HT1080 (cell line): ENCODE results near the gene CRYGN. TPM values are rescaled to one million over a fixed set of nuclear protein-coding genes. Genes with fewer than 3 reads are reported as not detected.

ENCODE experiments used
- DNase-seq: peaks from one replicate; pipeline ENCODE4 v3.0.0-alpha.2; 2015; ENCODE audit warnings: low read depth
- total RNA-seq: library from RNA; depleted of rRNA; stranded (reverse); fragments of >200 nt; shearing (Covaris generic); gene quantifications from 2 replicates; pipeline ENCODE4 v1.2.3, GENCODE V29; 2014

CRYGN gene
- total RNA-seq, 1 experiment from 2014 or later = not detected

GRCh38 chr7:151440799-151441445 is 981 bp upstream of the CRYGN start:
- no peak for DNase-seq

GRCh38 chr7:151438864-151439601 is 908 bp downstream of the CRYGN start:
- DNase-seq = no peak

GRCh38 chr7:151437866-151438516 is 1.9 kb downstream of the CRYGN start:
- no peak for DNase-seq

GRCh38 chr7:151437159-151437553 is 2.8 kb downstream of the CRYGN start:
- DNase-seq = no peak

- no peak for DNase-seq
Measured at GRCh38 chr7:151436446-151437158, 3.3 kb downstream of the CRYGN start.

DNA sequence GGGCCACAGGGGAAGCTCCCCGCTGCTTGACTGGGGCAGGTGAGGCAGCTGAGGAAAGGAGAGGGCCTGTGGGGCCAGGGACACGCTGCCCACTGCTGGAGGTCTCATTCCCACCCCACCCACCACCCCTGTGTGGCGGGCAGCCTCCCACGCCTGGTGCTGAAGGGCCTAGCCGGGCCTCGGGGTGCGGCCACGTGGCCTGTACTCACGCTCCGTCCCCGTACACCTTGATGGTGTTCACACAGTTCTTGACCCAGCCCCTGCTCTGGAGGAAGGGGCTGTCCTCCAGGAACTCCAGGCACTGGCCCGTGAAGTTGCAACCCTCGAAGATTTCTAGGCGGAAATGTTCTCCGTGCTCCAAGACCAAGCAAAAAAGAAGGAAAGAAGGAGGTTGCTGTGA is 4.0 kb downstream of the CRYGN start:
- DNase-seq = no peak

DNA sequence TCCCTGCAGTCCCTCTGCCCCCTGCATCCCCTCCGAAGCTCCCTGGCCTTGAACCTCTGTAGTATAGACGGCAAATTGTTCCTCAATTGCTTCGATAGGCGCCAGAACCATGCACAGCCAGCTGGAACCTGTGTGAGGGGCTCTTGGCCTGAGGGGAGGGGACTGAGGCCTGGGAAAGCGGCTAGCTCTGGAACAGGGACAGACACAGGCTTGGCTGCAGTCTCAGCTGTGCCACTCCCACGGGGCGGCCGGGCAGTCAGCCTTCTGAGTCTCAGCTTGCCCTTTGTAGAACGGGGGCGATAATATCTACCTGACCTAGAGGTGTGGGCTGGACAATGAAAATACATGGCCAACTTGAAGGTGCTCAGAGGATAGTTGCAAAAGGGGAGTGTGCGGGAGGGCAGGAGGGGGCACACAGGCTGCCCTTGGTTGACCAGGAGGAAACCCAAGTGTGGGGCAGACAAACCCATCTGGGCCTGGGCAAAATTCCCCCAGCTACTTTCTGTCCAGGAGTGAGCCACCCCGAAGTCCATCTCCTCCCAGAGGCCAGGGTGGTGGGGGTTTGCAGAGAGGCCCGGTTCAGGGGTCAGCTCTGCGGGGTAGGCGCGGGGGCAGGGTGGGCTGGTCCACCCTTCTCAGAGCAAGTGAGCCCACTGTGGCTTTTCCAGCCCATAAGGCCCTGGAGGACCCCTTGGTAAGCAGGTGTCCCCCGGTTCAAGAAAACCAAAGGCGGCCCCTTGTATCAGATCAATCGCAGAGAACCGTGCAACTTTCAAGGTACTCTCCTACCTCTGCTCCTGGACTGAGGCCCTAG is 4.6 kb downstream of the CRYGN start:
- no peak for DNase-seq

GRCh38 chr7:151434549-151434948 is 5.4 kb downstream of the CRYGN start:
- DNase-seq = no peak

DNA sequence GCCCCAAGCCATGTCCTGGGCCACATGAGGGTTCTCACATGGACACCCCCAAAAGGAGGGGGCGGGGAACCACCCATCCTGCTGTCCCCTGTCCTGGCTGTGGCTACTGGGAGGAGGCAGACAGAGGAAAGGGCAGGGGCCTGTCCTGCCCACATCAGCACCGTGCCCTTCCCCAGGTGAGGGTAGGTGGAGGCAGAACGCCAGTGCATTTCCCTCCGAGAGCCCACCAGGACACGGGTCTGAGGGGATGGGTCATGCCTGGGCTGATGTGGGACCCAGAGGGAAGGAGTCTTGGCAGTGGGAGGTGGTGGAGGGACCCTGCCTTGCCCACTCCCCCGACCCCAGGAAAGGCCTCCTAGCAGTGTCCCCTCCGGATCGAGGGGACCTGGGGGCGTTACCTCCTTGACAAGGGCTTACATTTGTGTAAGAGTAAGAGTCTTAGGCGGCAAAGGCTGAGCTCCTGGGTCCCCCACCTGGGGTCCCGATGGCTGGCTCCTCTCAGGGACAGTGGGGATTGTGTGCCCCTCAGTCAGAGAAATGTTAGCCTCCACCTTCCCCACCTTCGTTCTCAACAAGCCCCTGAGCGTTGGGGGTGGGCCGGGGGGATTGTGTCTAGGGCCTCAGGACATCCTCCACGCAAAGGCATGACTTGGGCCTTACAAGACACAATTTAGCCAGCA is 6.1 kb downstream of the CRYGN start:
- no peak for DNase-seq

DNA sequence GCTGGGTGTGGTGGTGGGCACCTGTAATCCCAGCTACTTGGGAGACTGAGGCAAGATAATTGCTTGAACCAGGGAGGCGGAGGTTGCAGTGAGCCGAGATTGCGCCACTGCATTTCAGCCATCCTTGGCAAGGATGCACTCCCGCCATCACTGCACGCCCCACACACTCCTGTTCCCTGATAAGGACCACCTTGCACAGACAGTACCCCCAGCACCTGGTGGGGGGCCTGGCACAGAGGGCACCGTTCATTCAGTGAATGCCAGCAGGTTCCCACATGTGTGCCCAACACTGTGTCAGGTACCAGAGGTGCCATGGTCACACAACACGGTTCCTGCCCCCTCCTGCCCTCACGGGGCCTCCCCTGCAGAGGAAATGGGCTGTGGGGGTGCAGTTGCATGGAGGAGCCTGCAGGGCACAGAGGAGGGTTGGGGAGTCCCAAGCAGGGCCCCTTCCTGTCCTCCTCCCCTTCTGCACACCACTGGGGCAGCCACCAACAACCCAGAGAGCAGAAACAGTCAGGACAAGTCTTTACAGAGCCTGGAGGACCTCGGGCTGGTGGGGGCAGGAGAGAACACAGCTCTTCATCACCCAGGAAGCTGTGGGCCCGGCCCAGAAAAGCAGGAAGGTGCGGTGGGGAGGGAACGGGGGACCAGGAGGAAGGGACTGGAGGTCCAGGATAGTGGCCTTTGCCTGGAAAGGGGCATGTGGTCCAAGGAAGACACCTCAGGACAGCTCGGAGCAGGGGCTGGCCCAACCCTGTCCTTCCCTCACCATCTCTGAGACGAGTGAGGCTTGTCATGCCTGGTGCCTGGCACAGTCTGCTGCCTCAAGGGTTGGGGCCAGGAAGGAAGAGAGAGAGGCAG is 7.1 kb downstream of the CRYGN start:
- DNase-seq = no peak

GRCh38 chr7:151431768-151432311 is 8.1 kb downstream of the CRYGN start:
- DNase-seq = no peak

DNA sequence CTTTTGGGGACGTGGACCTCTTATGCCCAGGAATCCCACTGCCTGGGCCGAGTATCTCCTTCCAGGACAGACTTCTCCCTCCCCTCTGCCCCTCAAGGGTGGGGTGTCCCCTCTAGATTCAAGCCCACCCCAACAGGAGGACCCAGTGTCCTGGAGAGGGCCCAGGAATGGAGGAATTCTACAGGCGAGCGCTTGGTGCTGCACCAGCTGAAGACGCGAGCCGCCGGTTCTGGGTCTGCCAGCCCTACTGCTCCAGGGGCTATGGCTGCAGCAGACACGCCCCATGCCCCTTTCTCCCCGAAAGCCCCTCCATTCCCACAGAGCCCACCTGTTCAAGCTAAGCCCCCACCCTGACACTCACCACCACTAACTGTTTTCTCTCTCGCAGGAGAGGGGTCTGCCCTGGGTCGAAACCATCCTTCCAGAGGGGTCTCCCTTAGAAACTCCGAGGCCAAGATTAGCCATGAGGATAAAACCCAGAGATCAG is 8.6 kb downstream of the CRYGN start:
- DNase-seq = no peak

DNA sequence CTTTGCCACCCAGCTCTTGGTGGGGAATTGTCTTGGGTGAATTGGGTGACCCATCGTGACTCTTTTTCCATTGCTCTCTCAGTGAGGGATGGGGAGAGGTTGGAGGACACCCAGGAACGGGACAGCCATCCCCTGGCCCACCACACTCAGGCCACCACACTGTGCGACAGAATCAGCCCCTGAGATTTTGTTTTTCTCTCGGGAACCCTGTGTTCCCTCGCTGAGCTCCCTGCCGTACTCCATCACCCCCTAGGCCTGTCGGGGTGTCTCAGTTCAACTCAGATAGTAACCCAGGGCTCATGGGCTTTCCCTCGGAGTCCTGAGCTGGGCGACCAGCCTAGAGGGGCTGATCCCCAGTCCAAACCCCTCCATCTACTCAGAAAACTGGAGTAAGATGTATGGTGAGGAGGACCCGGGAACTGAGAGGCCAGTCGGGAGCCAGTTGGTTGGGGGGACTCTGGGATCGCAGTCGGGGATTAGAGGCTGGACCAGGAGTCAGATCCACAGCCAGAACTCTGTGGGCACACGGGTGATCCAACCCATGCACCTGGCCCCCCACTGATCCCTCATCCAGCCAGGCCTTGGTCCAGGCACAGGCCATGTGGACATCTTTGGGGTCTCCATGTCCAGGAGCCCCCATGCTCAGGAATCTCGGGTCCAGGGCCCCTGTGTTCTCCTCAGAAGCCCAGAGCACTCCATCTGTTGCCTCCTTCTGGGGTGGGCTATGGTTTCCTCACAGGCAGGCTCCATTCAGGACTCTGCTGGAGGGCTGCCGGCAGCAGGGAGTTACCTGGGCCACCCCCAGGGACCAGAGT is 9.3 kb downstream of the CRYGN start:
- DNase-seq = no peak

DNA sequence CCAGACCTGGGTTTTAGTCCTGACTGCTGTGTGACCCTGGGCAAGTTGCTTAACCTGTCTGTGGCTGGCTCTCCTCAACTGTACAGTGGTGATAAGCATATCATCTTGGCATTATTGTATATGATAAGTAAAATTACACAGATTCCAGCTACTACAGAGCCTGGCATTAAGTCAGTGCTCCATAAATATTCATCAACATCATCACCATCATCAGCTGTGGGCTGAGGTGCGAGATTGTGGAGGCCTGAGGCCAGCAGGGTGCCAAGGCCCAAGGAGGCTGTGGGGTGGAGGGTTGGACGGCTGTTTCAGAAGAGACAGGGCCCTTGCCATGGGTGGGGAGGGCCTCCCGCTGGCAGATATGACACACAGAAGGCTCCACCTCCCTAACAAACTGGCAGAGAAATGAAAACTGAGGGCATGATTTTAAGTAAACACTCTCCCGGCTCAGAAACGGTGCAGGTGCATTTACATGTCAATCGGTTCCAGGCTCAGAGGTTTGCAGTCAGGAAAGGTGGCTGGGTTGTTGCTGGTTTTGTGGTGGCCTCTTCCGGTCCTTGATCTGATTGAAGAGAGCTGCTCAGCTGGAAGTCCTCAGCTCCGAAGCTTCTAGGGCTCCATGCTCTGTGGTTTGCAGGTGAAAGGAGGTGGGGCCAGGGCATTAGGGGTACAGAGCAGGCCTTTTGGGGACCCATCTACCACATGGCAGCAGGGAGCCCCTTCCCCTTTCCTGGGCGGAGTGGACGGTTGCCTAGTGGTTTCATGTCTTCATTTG is 10.2 kb downstream of the CRYGN start:
- no peak for DNase-seq

DNA sequence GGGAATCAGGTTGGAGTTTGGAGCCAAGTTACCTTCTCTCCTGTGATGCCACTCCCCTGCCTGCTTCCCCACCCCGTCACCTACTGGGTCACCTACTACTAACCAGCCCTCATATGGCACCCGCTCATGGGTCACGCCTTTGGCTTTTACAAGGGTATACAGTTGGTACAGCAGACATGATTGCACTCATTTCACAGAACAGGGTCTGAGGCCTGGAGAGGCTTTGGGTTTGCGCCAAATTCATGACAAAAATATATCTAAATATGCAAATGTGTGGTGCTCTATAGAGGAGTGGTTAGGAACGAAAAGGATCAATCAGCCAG is 10.7 kb downstream of the CRYGN start:
- DNase-seq = no peak

DNA sequence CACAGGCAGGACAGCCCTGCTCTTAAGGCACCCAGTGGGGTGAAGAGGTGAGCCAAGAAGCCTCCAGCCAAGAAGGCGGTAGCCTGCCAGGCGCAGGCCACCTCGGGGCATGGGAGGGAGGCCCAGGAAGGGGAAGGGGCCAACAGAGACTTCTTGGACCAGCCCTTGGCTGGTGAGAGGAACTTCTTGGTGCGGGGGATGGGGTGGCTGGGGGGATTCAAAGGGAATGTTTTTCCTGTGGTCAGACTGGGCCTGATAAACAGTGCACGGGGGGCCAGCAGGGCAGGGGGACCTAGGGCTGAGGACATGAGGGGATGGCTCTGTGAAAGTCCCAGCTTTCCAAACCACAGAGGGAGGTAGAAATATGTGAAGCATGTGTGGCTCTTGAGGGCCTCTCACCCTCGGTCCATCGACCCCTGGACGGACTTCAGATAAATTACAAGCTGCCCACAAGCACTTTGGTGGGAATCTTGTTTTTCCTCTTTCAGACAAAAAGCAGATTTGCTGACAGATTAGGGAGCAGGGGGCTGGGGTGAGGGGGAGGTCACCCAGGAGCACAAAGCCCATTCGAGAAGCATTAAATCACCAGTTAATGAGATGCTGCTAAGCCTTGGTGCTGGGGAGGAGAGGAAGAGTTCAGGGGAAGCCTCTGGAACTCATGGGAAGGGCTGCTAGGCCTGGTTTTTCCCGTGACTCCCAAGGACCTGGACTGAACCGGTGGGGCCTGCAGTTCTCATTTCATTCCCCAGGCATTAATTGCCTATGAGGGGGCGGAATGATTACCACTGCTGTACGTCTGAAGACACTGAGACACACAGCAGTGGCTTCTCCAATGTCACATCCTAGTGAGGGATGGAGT is 11.3 kb downstream of the CRYGN start:
- DNase-seq = no peak
